ENCODE results near the gene RGS16. TPM values are rescaled to one million over a fixed set of nuclear protein-coding genes. Genes with fewer than 3 reads are reported as not detected.

RGS16 gene
- total RNA-seq, 1 experiment from 2014 or later, result not detected

- Histone ChIP-seq H3F3A (ENCODE audit: insufficient read depth, low read depth) (no peaks in the 10 kb centered on the region), H3K9me2 (ENCODE audit: insufficient read depth) (no peaks in the 10 kb centered on the region), H3K36me3 (ENCODE audit: low read depth) (no peaks in the 10 kb centered on the region), H3K9me3 (ENCODE audit: insufficient read depth, low read depth) (0 out of 2 replicates have a peak, but pooled peaks cover 3% of the 10 kb centered on the region), H3K4me1 (replicated peaks; ENCODE audit: insufficient read depth) (no peaks in the 10 kb centered on the region), H3K27me3 (ENCODE audit: insufficient read depth, low read depth) (no peaks in the 10 kb centered on the region), H3K27ac (no peak overlapping the region), H3K4me2 (no peak overlapping the region), H2AFZ (no peak overlapping the region), H4K20me1 (ENCODE audit: insufficient read depth) (no peaks in the 10 kb centered on the region), H3K4me3 (no peak overlapping the region), H3K79me2 (ENCODE audit: low read depth) (no peaks in the 10 kb centered on the region)
- ChIA-PET POLR2A (ENCODE audit: unreplicated experiment) (no interaction called here), CTCF (no interaction called here)
- no peak for DNase-seq
- TF ChIP-seq EZH2 (IDR thresholded peaks at IDR 0.05; ENCODE audit: low read depth), result no peak
- TF ChIP-seq, protein P1, sequence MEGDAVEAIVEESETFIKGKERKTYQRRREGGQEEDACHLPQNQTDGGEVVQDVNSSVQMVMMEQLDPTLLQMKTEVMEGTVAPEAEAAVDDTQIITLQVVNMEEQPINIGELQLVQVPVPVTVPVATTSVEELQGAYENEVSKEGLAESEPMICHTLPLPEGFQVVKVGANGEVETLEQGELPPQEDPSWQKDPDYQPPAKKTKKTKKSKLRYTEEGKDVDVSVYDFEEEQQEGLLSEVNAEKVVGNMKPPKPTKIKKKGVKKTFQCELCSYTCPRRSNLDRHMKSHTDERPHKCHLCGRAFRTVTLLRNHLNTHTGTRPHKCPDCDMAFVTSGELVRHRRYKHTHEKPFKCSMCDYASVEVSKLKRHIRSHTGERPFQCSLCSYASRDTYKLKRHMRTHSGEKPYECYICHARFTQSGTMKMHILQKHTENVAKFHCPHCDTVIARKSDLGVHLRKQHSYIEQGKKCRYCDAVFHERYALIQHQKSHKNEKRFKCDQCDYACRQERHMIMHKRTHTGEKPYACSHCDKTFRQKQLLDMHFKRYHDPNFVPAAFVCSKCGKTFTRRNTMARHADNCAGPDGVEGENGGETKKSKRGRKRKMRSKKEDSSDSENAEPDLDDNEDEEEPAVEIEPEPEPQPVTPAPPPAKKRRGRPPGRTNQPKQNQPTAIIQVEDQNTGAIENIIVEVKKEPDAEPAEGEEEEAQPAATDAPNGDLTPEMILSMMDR (conservative IDR thresholded peaks at IDR 0.05), result no peak
- no TSS peak for BruUV-seq (replicated peaks)
- intact Hi-C loops (cut with micrococcal nuclease; ENCODE audit: unreplicated experiment), result no loop called here
These were observed 47.9 kb downstream of the RGS16 start for GRCh38 chr1:182556279-182556678.

- no peaks in the 10 kb centered on the region for H4K20me1 ChIP-seq (ENCODE audit: insufficient read depth)
- H3F3A ChIP-seq (ENCODE audit: insufficient read depth, low read depth), result no peaks in the 10 kb centered on the region
- H3K9me2 ChIP-seq (ENCODE audit: insufficient read depth), result no peaks in the 10 kb centered on the region
- no peak overlapping the region for H3K27ac ChIP-seq
- TF ChIP-seq EZH2 (IDR thresholded peaks at IDR 0.05; ENCODE audit: low read depth), result no peak
- TF ChIP-seq, protein P1 (conservative IDR thresholded peaks at IDR 0.05), result no peak
- H3K79me2 ChIP-seq (ENCODE audit: low read depth), result no peaks in the 10 kb centered on the region
- CTCF ChIA-PET, result no interaction called here
- POLR2A ChIA-PET (ENCODE audit: unreplicated experiment), result no interaction called here
- no TSS peak for BruUV-seq (replicated peaks)
- no peak for DNase-seq
- no peaks in the 10 kb centered on the region for H3K27me3 ChIP-seq (ENCODE audit: insufficient read depth, low read depth)
- no peaks in the 10 kb centered on the region for H3K4me1 ChIP-seq (replicated peaks; ENCODE audit: insufficient read depth)
- intact Hi-C loops (cut with micrococcal nuclease; ENCODE audit: unreplicated experiment), result no loop called here
- no peaks in the 10 kb centered on the region for H3K36me3 ChIP-seq (ENCODE audit: low read depth)
- H3K9me3 ChIP-seq (ENCODE audit: insufficient read depth, low read depth), result 0 out of 2 replicates have a peak, but pooled peaks cover 3% of the 10 kb centered on the region
- no peak overlapping the region for H2AFZ ChIP-seq
- H3K4me2 ChIP-seq, result no peak overlapping the region
- H3K4me3 ChIP-seq, result no peak overlapping the region
These were observed 48.7 kb downstream of the RGS16 start for GRCh38 chr1:182555493-182555892.

- no peak overlapping the region for H3K4me3 ChIP-seq
- no peak overlapping the region for H3K27ac ChIP-seq
- no peaks in the 10 kb centered on the region for H4K20me1 ChIP-seq (ENCODE audit: insufficient read depth)
- H3F3A ChIP-seq (ENCODE audit: insufficient read depth, low read depth), result no peaks in the 10 kb centered on the region
- no peak overlapping the region for H2AFZ ChIP-seq
- 0 out of 2 replicates have a peak, but pooled peaks cover 3% of the 10 kb centered on the region for H3K9me3 ChIP-seq (ENCODE audit: insufficient read depth, low read depth)
- H3K79me2 ChIP-seq (ENCODE audit: low read depth), result no peaks in the 10 kb centered on the region
- H3K36me3 ChIP-seq (ENCODE audit: low read depth), result no peaks in the 10 kb centered on the region
- ChIA-PET CTCF (no interaction called here), POLR2A (ENCODE audit: unreplicated experiment) (no interaction called here)
- no peak overlapping the region for H3K4me2 ChIP-seq
- H3K9me2 ChIP-seq (ENCODE audit: insufficient read depth), result no peaks in the 10 kb centered on the region
- DNase-seq, result no peak
- intact Hi-C loops (cut with micrococcal nuclease; ENCODE audit: unreplicated experiment), result no loop called here
- no peaks in the 10 kb centered on the region for H3K27me3 ChIP-seq (ENCODE audit: insufficient read depth, low read depth)
- no peaks in the 10 kb centered on the region for H3K4me1 ChIP-seq (replicated peaks; ENCODE audit: insufficient read depth)
- TF ChIP-seq EZH2 (IDR thresholded peaks at IDR 0.05; ENCODE audit: low read depth), result no peak
- TF ChIP-seq, protein P1 (conservative IDR thresholded peaks at IDR 0.05), result no peak
- no TSS peak for BruUV-seq (replicated peaks)
These were observed 51.7 kb downstream of the RGS16 start for GRCh38 chr1:182552527-182552926.
